HEK293T (cell line): ENCODE measurements around the gene GPR39.

ENCODE experiments used
- ARNT ChIP-seq: fragments of 450-650 bp; IDR thresholded peaks from 2 replicates; pipeline ENCODE4 v1.6.1; 2017; ENCODE audit warnings: mild to moderate bottlenecking
- BHLHE40 ChIP-seq: fragments of 450-650 bp; IDR thresholded peaks from 2 replicates; pipeline ENCODE4 v1.6.1; 2016; ENCODE audit warnings: mild to moderate bottlenecking, moderate library complexity, borderline replicate concordance
- CTBP1 ChIP-seq: fragments of 450-650 bp; IDR thresholded peaks from 2 replicates; pipeline ENCODE4 v1.6.1; 2016; ENCODE audit warnings: borderline replicate concordance
- ELF4 ChIP-seq: fragments of 450-650 bp; IDR thresholded peaks from 2 replicates; pipeline ENCODE4 v1.6.1; 2017; ENCODE audit warnings: antibody characterized with exemption
- FOXK2 ChIP-seq: fragments of 450-650 bp; IDR thresholded peaks from 2 replicates; pipeline ENCODE4 v1.6.1; 2016; ENCODE audit warnings: mild to moderate bottlenecking
- FOXM1 ChIP-seq: fragments of 450-650 bp; IDR thresholded peaks from 2 replicates; pipeline ENCODE4 v1.6.1; 2017; ENCODE audit warnings: mild to moderate bottlenecking, borderline replicate concordance
- HDGF ChIP-seq: fragments of 450-650 bp; IDR thresholded peaks from 2 replicates; pipeline ENCODE4 v1.6.1; 2017; ENCODE audit warnings: antibody characterized with exemption, borderline replicate concordance
- LEF1 ChIP-seq: fragments of 450-650 bp; IDR thresholded peaks from 2 replicates; pipeline ENCODE4 v1.6.1; 2017; ENCODE audit warnings: mild to moderate bottlenecking, borderline replicate concordance
- NFRKB ChIP-seq: fragments of 450-650 bp; IDR thresholded peaks from 2 replicates; pipeline ENCODE4 v1.6.1; 2016; ENCODE audit warnings: mild to moderate bottlenecking, moderate library complexity
- SP1 ChIP-seq: fragments of 450-650 bp; IDR thresholded peaks from 2 replicates; pipeline ENCODE4 v1.6.1; 2017
- SUZ12 ChIP-seq: fragments of 450-650 bp; IDR thresholded peaks from 2 replicates; pipeline ENCODE4 v1.6.1; 2016; ENCODE audit warnings: mild to moderate bottlenecking
- TARDBP ChIP-seq: fragments of 450-650 bp; IDR thresholded peaks from 2 replicates; pipeline ENCODE4 v1.6.1; 2016
- ZNF384 ChIP-seq: fragments of 450-650 bp; IDR thresholded peaks from 2 replicates; pipeline ENCODE4 v1.6.1; 2016
- TF ChIP-seq, protein P1 (sequence below): fragments of 450-650 bp; IDR thresholded peaks from 2 replicates; pipeline ENCODE4 v1.6.1; 2016

DNA sequence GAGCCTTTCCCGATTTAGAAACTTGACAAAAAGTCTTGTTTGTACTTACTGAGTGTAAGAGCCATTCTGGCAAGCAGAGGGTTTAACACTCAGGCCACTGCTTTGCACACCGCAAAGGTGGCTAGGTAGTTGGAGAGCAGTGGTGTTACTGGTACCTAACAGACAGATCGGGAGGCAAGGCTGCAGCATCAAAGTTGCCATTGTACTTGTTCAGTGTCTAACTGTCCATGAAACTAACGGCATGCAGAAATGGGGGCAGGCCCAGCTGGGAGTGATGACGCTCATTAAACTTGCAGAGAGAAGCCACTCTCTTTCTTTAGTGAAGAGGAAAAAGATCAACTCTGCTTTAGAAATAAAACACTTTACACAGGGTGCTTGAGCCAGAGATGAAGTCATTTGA lies 10.1 kb downstream of the GPR39 start:
- no peak for TF ChIP-seq SUZ12
- no peak for TF ChIP-seq BHLHE40
- no peak for TF ChIP-seq SP1
- TF ChIP-seq FOXM1: no peak
- TF ChIP-seq, protein P1, sequence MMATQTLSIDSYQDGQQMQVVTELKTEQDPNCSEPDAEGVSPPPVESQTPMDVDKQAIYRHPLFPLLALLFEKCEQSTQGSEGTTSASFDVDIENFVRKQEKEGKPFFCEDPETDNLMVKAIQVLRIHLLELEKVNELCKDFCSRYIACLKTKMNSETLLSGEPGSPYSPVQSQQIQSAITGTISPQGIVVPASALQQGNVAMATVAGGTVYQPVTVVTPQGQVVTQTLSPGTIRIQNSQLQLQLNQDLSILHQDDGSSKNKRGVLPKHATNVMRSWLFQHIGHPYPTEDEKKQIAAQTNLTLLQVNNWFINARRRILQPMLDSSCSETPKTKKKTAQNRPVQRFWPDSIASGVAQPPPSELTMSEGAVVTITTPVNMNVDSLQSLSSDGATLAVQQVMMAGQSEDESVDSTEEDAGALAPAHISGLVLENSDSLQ: no peak
- no peak for TF ChIP-seq CTBP1
- no peak for TF ChIP-seq ARNT
- TF ChIP-seq ZNF384: no peak
- TF ChIP-seq FOXK2: no peak
- no peak for TF ChIP-seq ELF4
- TF ChIP-seq TARDBP: no peak
- TF ChIP-seq LEF1: no peak
- no peak for TF ChIP-seq NFRKB
- no peak for TF ChIP-seq HDGF
